TTC549 (cell line): ENCODE data around the gene SLC22A31.
"Not testable (repeated sequence)": the region's sequence is repeated elsewhere in the genome, so short reads cannot be mapped to it uniquely, and the experiment has no call there.

Experiments used
- FAIRE-seq: peaks from 2 replicates; lab custom pipeline; 2012; peaks lifted over from hg19 to GRCh38; lab: Jason Lieb, UNC

The SLC22A31 gene

GRCh38 chr16:89192956-89193575 lies 7.3 kb downstream of the SLC22A31 start:
- no peak for FAIRE-seq

- FAIRE-seq, result not testable (repeated sequence)
Observed at GRCh38 chr16:89192186-89192955, 8.0 kb downstream of the SLC22A31 start.

- FAIRE-seq, result no peak
Observed at GRCh38 chr16:89191901-89192185, 8.5 kb downstream of the SLC22A31 start.

- FAIRE-seq, result no peak
Observed at GRCh38 chr16:89191033-89191900, 9.1 kb downstream of the SLC22A31 start.

- no peak for FAIRE-seq
Observed at GRCh38 chr16:89190150-89190958, 10.0 kb downstream of the SLC22A31 start.

GRCh38 chr16:89189358-89190025 lies 10.8 kb downstream of the SLC22A31 start:
- no peak for FAIRE-seq

GRCh38 chr16:89188471-89189357 lies 11.6 kb downstream of the SLC22A31 start:
- not testable (repeated sequence) for FAIRE-seq

- no peak for FAIRE-seq
Observed at GRCh38 chr16:89187770-89188392, 12.5 kb downstream of the SLC22A31 start.

DNA sequence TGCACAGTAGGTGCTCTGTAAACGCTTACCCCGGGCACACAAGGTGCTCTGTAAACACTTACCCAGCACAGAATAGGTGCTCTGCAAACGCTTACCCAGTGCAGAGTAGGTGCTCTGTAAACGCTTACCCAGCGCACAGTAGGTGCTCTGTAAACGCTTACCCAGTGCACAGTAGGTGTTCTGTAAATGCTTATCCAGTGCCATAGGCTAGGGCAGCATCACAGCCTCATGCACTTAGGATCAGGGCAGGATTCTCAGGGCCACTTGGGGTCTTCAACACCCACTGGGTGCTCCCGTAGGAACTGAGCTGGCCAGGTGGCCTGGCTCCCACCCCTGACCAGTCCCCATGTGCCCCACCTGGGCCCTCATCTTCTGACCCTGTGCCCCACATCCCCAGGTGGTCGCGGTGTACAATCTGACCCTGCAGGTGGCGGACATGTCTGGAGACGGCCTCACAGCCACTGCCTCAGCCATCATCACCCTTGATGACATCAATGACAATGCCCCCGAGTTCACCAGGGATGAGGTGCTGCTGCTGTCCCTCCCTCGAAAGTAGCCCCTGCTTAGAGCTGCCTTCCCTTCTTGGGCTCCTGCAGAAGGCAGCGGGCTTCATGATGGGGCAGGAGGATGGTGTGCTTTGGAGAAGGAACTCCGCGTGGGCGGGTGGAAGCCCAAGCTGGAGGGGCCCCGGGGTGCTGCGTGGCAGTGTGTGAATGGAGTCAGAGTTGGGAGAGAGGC lies 13.1 kb downstream of the SLC22A31 start:
- FAIRE-seq, result no peak

DNA sequence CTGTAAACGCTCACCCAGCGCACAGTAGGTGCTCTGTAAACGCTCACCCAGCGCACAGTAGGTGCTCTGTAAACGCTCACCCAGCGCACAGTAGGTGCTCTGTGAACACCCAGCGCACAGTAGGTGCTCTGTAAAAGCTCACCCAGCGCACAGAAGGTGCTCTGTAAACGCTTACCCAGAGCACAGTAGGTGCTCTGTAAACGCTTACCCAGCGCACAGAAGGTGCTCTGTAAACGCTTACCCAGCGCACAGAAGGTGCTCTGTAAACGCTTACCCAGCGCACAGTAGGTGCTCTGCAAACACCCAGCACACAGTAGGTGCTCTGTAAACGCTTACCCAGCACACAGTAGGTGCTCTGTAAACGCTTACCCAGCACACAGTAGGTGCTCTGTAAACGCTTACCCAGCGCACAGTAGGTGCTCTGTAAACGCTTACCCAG lies 13.7 kb downstream of the SLC22A31 start:
- not testable (repeated sequence) for FAIRE-seq

DNA sequence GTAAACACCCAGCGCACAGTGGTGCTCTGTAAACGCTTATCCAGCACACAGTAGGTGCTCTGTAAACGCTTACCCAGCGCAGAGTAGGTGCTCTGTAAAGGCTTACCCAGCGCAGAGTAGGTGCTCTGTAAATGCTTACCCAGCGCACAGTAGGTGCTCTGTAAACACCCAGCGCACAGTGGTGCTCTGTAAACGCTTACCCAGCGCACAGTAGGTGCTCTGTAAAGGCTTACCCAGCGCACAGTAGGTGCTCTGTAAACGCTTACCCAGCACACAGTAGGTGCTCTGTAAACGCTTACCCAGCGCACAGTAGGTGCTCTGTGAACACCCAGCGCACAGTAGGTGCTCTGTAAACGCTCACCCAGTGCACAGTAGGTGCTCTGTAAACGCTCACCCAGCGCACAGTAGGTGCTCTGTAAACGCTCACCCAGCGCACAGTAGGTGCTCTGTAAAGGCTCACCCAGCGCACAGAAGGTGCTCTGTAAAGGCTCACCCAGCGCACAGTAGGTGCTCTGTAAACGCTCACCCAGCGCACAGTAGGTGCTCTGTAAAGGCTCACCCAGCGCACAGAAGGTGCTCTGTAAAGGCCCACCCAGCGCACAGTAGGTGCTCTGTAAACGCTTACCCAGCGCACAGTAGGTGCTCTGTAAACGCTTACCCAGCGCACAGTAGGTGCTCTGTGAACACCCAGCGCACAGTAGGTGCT lies 14.3 kb downstream of the SLC22A31 start:
- FAIRE-seq, result not testable (repeated sequence)

- no peak for FAIRE-seq
Observed at GRCh38 chr16:89184933-89185794, 15.2 kb downstream of the SLC22A31 start.

DNA sequence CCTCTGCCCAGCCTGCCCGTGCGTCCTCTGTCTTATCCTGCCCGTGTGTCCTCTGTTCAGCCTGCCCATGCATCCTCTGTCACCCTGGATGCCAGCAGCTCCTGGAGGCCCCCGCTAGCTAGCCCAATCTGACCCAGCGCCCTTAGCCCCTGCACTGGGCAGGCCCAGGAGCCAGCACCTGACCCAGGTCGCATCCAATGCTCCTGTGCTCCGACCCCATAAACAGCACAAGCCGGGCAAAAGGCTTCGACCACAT lies 15.7 kb downstream of the SLC22A31 start:
- no peak for FAIRE-seq

DNA sequence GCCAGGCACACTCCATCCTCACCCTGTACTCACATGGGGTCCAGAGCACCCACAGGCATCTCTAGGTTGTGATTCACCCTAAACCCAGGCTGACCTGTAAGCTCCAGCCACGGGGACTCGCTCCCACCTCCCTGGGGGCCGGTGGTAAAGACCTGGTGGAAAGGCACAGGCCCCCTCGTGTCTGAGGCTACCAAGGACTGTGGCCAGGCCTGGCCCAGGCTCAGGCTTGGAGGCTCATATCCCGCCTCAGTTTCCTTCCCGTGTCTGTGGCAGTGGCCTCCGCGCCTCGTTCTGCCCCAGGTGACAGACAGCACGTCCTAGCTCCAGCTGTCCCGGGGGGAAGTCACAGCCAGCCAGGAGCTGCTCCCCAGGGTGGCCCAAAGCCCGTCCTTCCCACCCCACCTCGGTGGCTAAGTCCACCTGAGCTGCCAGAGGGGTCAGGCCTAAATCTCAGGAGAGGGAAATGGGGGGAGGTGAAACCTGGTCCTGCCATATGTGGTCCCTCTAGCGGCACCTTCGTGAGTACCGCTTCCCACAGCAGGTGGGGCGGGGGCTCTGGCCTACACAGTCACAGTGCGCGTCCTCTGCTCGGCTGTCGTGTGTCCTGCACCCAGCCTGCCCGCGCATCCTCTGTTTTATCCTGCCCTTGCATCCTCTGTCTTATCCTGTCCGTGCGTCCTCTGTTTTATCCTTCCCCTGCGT lies 16.2 kb downstream of the SLC22A31 start:
- no peak for FAIRE-seq

DNA sequence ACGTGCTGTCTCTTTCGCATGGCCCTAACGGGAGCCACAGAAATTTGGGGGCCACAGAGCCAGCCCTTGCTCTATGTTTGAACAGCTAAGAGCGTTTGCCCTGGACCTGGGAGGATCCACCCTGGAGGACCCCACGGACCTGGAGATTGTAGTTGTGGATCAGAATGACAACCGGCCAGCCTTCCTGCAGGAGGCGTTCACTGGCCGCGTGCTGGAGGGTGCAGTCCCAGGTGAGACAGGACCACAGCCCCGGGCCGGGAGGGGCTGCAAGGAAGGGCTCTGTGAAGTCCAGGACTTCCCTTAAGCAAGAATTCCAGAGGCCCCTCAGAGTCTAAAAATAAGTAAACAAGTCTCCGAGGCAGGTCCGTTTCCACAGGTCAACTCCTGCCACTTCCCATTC lies 16.9 kb downstream of the SLC22A31 start:
- FAIRE-seq, result no peak

GRCh38 chr16:89179656-89180315 lies 20.6 kb downstream of the SLC22A31 start:
- FAIRE-seq, result no peak

- FAIRE-seq, result no peak
Observed at GRCh38 chr16:89179148-89179484, 21.2 kb downstream of the SLC22A31 start.
